Measurements from ENCODE around the gene LRRC26.
"Not testable (repeated sequence)": the region's sequence is repeated elsewhere in the genome, so short reads cannot be mapped to it uniquely, and the experiment has no call there.

Gene LRRC26

GRCh38 chr9:137128158-137128861, 41.5 kb downstream of the LRRC26 start:
- Histone ChIP-seq H3K4me1 (peaks cover 6% of the 10 kb centered on the region), H3K9me3 (no peaks in the 10 kb centered on the region), H3K27me3 (ENCODE audit: low read depth) (no peaks in the 10 kb centered on the region), H3K4me3 (peak overlapping the region; percentile 73), H3K36me3 (replicated peaks) (no peaks in the 10 kb centered on the region)
- in situ Hi-C loops (cut with MboI; ENCODE audit: low sequenced_read_pairs) = no loop called here
- DNase-seq (ENCODE audit: low spot score in 2 of 2) = peak; percentile 19 to 66

GRCh38 chr9:137127301-137128157, 42.3 kb downstream of the LRRC26 start:
- Histone ChIP-seq H3K9me3 (no peaks in the 10 kb centered on the region), H3K27me3 (ENCODE audit: low read depth) (no peaks in the 10 kb centered on the region), H3K4me3 (peak overlapping the region; percentile 73), H3K4me1 (peaks cover 11% of the 10 kb centered on the region), H3K36me3 (replicated peaks) (no peaks in the 10 kb centered on the region)
- in situ Hi-C loops (cut with MboI; ENCODE audit: low sequenced_read_pairs) = no loop called here
- DNase-seq (ENCODE audit: low spot score in 2 of 2) = peak; percentile 33 to 67

GRCh38 chr9:137126786-137127185, 43.1 kb downstream of the LRRC26 start:
- H3K4me3 ChIP-seq = peak overlapping the region; percentile 73
- no peaks in the 10 kb centered on the region for H3K36me3 ChIP-seq (replicated peaks)
- peaks cover 17% of the 10 kb centered on the region for H3K4me1 ChIP-seq
- no peak for DNase-seq (ENCODE audit: low spot score in 2 of 2)
- in situ Hi-C loops (cut with MboI; ENCODE audit: low sequenced_read_pairs) = no loop called here
- H3K9me3 ChIP-seq = no peaks in the 10 kb centered on the region
- no peaks in the 10 kb centered on the region for H3K27me3 ChIP-seq (ENCODE audit: low read depth)

- peaks cover 17% of the 10 kb centered on the region for H3K4me1 ChIP-seq
- not testable (repeated sequence) for H3K27me3 ChIP-seq (ENCODE audit: low read depth); H3K4me3 ChIP-seq; DNase-seq (ENCODE audit: low spot score in 2 of 2); H3K9me3 ChIP-seq; H3K36me3 ChIP-seq (replicated peaks)
- in situ Hi-C loops (cut with MboI; ENCODE audit: low sequenced_read_pairs) = loop anchor here (5.0 kb wide), 1 partner anchor 103 kb away; the partner anchor contains the start of genes CYSRT1 and RNF224
Measured at GRCh38 chr9:137123952-137124462, 45.8 kb downstream of the LRRC26 start.

GRCh38 chr9:137123468-137123837, 46.4 kb downstream of the LRRC26 start:
- Histone ChIP-seq H3K27me3 (ENCODE audit: low read depth) (no peaks in the 10 kb centered on the region), H3K9me3 (no peaks in the 10 kb centered on the region), H3K36me3 (replicated peaks) (no peaks in the 10 kb centered on the region), H3K4me3 (no peak overlapping the region), H3K4me1 (peaks cover 17% of the 10 kb centered on the region)
- in situ Hi-C loops (cut with MboI; ENCODE audit: low sequenced_read_pairs) = loop anchor here (5.0 kb wide), 1 partner anchor 104 kb away; the partner anchor contains the start of genes CYSRT1 and RNF224
- no peak for DNase-seq (ENCODE audit: low spot score in 2 of 2)

- peak in 1 of 2 experiments; percentile 66 for DNase-seq (ENCODE audit: low spot score in 2 of 2)
- peaks cover 17% of the 10 kb centered on the region for H3K4me1 ChIP-seq
- H3K4me3 ChIP-seq; H3K36me3 ChIP-seq (replicated peaks); H3K27me3 ChIP-seq (ENCODE audit: low read depth); H3K9me3 ChIP-seq: not testable (repeated sequence)
- in situ Hi-C loops (cut with MboI; ENCODE audit: low sequenced_read_pairs) = loop anchor here (5.0 kb wide), 1 partner anchor 104 kb away; the partner anchor contains the start of genes CYSRT1 and RNF224
Measured at GRCh38 chr9:137122796-137123467, 46.9 kb downstream of the LRRC26 start.

- H3K36me3 ChIP-seq (replicated peaks); H3K4me3 ChIP-seq; H3K9me3 ChIP-seq; H3K27me3 ChIP-seq (ENCODE audit: low read depth): not testable (repeated sequence)
- in situ Hi-C loops (cut with MboI; ENCODE audit: low sequenced_read_pairs) = loop anchor here (5.0 kb wide), 1 partner anchor 105 kb away; the partner anchor contains the start of genes CYSRT1 and RNF224
- peak; percentile 46 to 61 for DNase-seq (ENCODE audit: low spot score in 2 of 2)
- H3K4me1 ChIP-seq = peaks cover 14% of the 10 kb centered on the region
Measured at GRCh38 chr9:137121927-137122795, 47.7 kb downstream of the LRRC26 start.

All from HAP-1 (cell line).